GM18505 (cell line): ENCODE measurements around the gene GSAP.

Source experiments
- ATAC-seq: cut with Tn5 transposase; IDR thresholded peaks from one replicate; pipeline ENCODE4 v1.9.1; 2021; ENCODE audit not compliant: unreplicated experiment
- POLR2A ChIP-seq: IDR thresholded peaks from 4 replicates; pipeline ENCODE4 v1.6.1; 2011; ENCODE audit warnings: borderline replicate concordance; ENCODE audit not compliant: insufficient read depth, insufficient read length; ENCODE audit errors: extremely low read depth

The GSAP gene

DNA sequence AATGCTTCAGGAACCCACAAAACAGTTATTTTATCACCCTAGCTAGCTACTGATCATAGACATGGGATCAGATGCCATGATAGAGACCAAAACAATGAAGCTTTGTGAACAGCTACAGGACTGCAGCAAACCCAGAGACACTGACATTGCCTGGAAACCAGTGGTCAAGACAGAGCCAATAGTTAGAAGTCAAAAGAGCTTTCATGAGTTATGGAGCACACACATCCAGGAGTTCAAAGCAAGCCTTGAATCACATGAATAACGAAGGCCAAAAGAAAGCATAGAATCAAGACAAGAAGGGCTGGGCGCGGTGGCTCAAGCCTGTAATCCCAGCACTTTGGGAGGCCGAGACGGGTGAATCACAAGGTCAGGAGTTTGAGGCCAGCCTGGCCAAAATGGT is 34.5 kb upstream of the GSAP start:
- ATAC-seq: no peak
- no peak for TF ChIP-seq POLR2A

DNA sequence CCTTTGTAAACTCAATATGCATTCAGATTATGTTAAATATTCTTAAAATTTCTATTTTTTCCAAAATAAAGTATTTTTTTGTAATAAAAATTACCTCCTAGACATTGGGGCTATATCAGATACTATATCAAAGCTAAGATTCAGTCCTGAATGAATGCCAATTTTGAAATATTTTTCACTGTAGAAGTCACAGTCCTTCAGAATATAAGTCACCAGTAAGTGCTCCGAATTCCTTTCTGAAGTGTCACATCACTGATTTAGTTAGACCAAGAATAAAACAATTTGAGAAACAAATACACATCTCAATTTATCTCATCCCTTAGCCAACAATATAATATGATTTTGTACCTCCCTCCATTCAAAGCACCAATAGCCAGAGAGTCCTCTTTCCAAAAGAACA is 33.9 kb upstream of the GSAP start:
- no peak for TF ChIP-seq POLR2A
- no peak for ATAC-seq

DNA sequence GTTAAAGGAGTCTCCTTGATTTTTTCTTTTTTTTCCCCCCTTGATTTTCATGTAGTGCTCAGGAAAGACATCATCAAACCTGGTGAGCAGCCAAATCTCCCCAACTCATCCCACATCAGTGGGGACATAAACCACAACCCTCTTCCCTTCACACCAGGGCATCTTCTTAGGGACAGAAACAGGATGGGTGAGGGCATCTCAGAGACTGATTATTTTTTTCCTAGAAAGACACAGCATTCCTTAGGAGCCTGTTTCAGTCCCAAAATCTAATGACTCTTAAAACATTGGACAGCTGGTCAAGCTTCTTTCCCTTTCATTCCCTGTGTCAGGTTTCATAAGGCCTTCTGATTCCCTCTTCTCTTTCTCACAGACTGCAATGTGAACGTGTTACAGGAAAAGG is 31.5 kb upstream of the GSAP start:
- no peak for ATAC-seq
- TF ChIP-seq POLR2A: no peak

DNA sequence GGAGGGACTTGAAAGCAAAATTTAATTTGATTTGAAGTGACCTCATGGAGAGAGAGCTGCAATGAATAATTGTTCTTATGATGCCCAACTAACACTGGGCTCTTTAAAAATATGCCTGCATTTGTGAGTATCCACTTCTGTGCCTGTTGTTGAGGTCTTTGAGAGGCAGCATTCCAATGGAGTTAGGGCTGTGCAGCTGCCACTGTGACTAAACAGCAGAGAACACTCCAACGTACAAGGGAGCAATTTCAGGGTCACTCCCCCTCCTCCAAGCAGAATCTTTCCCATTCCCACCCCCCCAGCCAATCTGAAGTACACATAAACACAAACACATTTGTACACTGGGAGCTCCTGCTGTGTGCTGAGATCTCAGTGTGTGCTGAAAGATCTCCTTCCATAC is 28.0 kb upstream of the GSAP start:
- ATAC-seq: no peak
- no peak for TF ChIP-seq POLR2A

DNA sequence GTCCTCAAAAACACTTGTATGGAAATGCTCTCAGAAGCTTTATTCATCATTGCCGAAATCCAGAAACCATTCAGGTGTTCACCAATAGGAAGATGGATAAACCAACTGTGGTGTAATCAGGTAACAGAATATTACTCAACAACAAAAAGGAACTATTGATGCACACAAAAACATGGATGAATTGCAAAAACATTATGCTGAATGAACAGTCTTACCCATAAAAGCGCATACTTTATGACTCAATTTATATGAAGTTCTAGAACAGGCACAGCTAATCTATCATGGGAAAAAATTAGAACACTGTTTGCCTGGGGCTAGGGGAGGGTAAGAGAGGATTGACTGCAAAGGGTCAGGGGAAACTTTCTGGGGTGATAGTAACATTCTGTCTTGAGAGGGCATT is 26.9 kb upstream of the GSAP start:
- TF ChIP-seq POLR2A: no peak
- no peak for ATAC-seq

DNA sequence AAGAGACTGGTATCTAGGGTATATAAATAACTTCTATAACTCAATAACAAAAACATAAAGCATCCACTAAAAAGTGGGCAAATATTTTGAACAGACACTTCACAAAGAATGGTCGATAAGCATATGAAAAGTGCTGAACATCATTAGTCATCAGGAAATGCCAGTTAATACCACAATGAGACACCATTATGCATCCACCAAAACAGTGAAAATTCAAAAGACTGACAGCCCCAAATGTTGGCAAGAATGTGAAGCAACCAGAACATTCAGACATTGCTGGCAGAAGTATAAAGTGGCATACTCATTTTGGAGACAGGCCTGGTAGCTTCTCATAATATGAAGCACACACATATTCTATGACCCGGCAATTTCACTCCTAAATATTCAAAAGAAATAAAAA is 26.5 kb upstream of the GSAP start:
- no peak for ATAC-seq
- TF ChIP-seq POLR2A: no peak

DNA sequence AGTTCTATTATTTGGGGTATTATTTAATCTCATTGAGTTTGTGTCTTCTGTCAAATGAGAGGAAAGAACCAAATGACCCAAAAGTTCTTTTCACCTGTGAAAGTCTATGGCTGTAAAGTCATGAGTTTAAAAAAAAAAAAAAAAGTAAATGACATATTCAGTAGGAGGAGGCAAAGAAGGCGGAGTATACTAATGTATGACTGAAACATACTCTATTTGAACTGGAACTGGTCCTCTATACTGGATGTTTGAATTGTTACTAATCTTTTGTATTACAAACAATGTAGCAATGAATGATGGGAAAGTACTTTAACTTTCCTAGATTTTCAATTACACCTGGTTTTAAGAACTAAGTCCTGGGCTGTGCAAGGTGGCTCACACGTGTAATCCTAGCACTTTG is 24.9 kb upstream of the GSAP start:
- no peak for TF ChIP-seq POLR2A
- no peak for ATAC-seq

DNA sequence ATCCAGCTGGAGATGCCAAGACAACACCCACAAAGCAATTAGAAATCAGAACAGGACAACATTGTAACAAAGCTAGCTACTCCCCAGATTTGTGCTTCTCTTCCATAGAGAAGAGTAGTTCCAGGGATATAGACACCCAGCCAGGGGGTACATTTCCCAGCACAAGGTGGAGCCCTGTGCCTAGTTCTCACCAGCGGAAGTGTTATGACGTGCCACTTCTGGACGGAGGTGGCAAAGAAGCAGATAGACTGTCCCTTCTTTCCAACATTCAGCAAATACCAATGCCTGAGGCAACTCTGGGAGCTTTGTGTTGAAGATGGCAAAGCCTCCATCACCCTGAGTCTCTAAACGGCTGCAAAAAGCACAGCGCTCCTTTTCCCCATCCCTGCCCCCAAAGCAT is 23.4 kb upstream of the GSAP start:
- no peak for TF ChIP-seq POLR2A
- no peak for ATAC-seq

DNA sequence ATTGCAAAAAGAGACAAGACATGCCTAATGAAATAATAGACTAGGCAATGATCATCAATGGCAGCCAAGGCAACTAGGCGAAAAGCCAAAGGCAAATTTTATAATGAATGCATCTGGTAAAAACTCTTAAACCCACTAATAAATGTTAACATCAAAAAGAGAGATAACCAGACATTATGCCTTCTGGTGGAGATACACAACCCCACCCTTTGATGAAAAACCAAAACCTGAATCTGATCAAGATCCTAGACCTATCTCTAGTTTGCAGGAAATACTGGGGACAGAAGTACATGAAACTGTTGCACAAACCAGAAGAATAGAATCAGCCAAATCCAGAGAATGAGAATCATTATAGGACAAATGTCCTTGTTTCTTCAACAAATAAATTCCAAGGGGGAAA is 22.0 kb upstream of the GSAP start:
- TF ChIP-seq POLR2A: no peak
- ATAC-seq: no peak

DNA sequence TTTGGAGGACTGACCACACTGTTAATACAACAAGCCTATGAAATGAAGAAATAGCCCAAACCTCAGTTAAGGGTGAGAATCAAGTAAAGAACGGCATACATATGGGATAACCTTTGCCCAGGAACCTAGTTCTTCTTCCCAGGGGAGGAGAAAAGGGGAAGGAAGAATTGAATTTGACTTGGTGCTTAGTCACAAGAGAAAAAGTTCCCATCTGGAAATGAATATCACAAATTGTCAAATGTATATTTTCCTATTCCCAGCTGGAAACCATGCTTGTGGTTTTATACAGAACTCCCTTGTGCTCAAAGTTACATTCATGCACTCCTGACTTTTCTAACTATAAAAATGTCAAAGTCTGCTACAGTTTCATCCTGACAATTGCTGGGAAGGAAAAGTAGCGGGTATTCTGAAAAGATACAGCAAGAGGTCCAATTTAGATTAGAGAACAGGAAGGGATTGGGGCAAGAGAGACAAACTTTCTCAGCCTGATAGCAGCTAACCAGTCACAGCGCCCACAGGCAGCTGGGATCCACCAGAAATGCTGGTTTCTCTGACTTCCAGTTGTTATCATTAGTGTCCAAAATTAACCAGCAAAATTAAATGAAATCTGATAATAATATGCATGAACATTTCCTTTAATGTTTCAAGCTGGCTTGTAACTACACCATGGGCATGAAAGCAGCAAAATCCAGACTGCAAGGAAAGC is 18.6 kb upstream of the GSAP start:
- TF ChIP-seq POLR2A: no peak
- no peak for ATAC-seq

DNA sequence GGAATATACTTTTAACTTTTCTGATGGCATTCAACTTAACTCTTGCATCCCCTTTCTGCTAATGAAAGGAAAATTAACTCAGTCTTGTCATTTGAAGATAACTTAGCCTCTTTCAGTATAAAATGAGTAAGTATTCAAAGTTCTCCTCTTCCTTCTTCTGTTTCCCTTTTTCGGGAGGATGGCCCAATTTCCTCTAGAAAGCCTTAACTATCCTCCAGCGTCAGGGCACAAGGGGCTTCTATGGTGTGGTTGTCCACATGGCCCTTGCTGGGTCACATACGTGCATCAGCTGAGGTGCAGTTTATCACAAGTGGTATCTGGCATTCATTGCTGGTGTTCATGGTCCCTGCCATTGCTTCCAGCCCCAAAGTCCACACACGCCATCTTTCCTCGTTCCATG is 17.8 kb upstream of the GSAP start:
- ATAC-seq: no peak
- TF ChIP-seq POLR2A: no peak

DNA sequence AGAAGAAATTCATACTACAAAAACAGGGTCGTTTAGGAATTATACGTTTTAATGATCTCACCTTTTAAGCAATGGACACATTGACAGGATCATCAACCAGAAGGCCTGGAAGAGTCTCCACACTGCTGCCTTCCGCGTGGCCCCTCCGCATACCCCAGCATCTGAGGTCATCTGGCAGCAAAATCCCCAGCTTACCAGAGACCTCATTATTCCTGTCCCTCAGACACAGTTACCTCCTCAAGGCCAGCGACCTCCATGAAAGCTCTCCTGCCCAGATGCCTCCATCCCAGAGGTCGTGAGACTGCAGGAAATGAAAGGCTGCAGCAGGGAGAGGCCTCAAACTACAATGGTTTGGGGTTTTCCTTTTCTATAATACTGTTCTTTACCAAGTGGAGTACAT is 14.8 kb upstream of the GSAP start:
- TF ChIP-seq POLR2A: no peak
- no peak for ATAC-seq

DNA sequence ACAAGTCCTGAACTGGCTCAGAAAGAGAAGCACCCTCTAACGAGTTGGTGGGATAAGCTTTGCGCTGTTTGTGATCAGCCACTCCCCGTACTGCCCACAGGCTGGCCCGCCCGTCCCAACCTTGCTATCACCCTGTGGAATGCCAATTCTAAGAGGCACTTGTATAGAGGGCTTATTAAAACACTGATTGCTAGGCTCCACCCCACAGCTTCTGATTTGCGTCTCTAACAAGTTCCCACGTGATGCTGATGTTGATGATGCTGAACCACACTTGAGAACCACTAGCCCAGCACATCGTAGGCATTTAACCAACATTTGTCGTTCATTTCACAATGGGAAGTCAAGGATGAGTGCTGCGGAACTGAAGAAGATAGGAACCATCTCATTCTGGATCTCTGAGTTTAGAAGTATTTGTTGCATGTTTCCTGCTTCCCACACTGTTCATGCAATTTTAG is 12.7 kb upstream of the GSAP start:
- no peak for TF ChIP-seq POLR2A
- no peak for ATAC-seq

DNA sequence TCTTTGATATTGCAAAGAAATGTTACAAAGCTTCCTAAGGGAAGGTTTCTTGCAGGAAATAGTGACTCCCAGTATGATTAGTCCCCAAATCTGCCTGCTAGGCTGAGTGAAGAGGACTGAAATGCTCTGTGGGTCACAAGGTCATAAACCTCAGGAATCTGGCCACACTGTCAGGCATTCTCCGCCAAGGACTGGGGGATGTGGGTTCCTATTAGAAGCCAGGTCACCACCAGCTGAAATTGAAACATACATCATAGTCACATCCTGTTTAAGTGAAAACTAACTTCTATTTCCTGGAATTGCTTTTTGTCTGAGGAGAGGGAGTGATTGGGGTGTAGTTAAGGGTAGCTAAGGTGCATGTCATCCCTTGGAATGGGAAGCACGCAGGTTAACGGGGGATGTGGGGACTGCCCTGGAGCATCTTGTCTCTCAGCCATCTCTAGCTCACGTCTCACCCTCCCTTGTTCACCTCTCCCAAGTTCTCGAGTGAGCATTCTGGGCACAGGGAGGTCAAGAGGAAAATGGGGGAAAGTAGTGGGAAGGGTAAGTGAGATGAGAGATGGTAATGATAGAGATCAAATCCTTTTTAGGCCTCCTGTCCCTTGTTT is 12.0 kb upstream of the GSAP start:
- ATAC-seq: no peak
- no peak for TF ChIP-seq POLR2A
